Measurements from ENCODE around the gene ASTN1. TPM values are rescaled to one million over a fixed set of nuclear protein-coding genes. Genes with fewer than 3 reads are reported as not detected.

The ASTN1 gene
- total and polyA plus RNA-seq, 9 of the 15 experiments (the other 6 are each of a cell fraction or from before 2014, with no cell fraction given), result 0.05 to 0.22 (median 0.18) TPM

DNA sequence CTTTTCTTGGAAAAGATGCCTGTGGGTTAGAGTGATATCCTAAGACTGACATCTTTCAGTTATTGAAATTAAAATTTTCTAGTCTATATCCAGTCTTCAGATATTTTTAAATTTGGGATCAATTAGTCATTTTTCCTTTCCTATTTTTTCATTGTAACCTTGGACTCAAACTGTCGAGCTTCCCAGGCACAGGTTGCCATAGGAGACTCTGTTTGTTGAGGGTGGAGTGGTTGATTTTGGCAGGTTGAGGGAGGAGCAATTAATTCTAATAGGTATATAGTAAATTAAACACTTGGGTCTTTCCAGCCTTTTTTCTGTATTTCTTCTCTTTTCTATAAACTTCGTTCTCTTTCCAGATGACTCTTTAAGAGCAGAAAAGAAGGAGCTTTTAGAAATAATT lies 326.8 kb downstream of the ASTN1 start:
- BruUV-seq (replicated peaks), result no TSS peak
- ChIA-PET POLR2A (no interaction called here), CTCF (ENCODE audit: low intra/inter-chr PET ratio) (no interaction called here)
- WGBS (ENCODE audit: insufficient coverage, low coverage, missing lambda C conversion rate), result 0% methylated on average over 2 of the region's 2 CpGs
- Histone ChIP-seq H3K4me1 (replicated peaks in 1 of 2; ENCODE audit: control insufficient read depth in 2 of 2, insufficient read depth in 2 of 2, low read length in 2 of 2) (no peaks in the 10 kb centered on the region), H3K9me1 (ENCODE audit: control insufficient read depth, insufficient read depth, low read length) (no peaks in the 10 kb centered on the region), H3K9me3 (replicated peaks; ENCODE audit: control insufficient read depth, insufficient read depth, low read depth, low read length) (no peaks in the 10 kb centered on the region), H3K27me3 (ENCODE audit: control insufficient read depth in 2 of 2, insufficient read depth in 2 of 2, low read length in 2 of 2) (peaks cover 6 to 14% of the 10 kb centered on the region in 2 experiments; a peak in 4 of 5 replicates), H3K9ac (ENCODE audit: insufficient read depth in 1 of 2, low read depth in 2 of 2, low read length in 2 of 2) (no peak overlapping the region), H4K20me1 (replicated peaks; ENCODE audit: control insufficient read depth, insufficient read depth, low read length) (no peaks in the 10 kb centered on the region), H3K4me2 (ENCODE audit: insufficient read depth, low read length) (no peak overlapping the region), H3K36me3 (ENCODE audit: control insufficient read depth, insufficient read depth, low read length) (no peaks in the 10 kb centered on the region), H3K79me2 (ENCODE audit: control insufficient read depth, insufficient read depth, low read length) (no peaks in the 10 kb centered on the region), H3K4me3 (no peak overlapping the region), H2AFZ (ENCODE audit: low read depth, low read length) (no peak overlapping the region), H3K27ac (ENCODE audit: extremely low read depth, low read depth, low read length) (no peak overlapping the region)
- intact Hi-C loops (cut with micrococcal nuclease) (no loop called here), in situ Hi-C loops (cut with MboI) (no loop called here)
- TF ChIP-seq ZNF561 (CRISPR knock-in tag; conservative IDR thresholded peaks at IDR 0.05) (no peak), AFF1 (IDR thresholded peaks at IDR 0.05; ENCODE audit: low read depth in 1 of 2, partially characterized antibody in 2 of 2) (no peak), ARHGAP35 (IDR thresholded peaks at IDR 0.05; ENCODE audit: partially characterized antibody) (no peak), ZNF436 (CRISPR knock-in tag; IDR thresholded peaks at IDR 0.05) (no peak), GTF2B (IDR thresholded peaks at IDR 0.05; ENCODE audit: extremely low read depth, insufficient read length) (no peak), HDAC2 (IDR thresholded peaks at IDR 0.05) (no peak), MLLT1 (IDR thresholded peaks at IDR 0.05) (no peak), KAT7 (CRISPR knock-in tag; IDR thresholded peaks at IDR 0.05; ENCODE audit: borderline replicate concordance) (no peak), FOXA3 (CRISPR knock-in tag; conservative IDR thresholded peaks at IDR 0.05 in 1 of 2, IDR thresholded peaks at IDR 0.05 in 1 of 2) (no peak), ZFPM2 (CRISPR knock-in tag; IDR thresholded peaks at IDR 0.05) (no peak), CREB1 (IDR thresholded peaks at IDR 0.05) (no peak), CREB1 (CRISPR knock-in tag; IDR thresholded peaks at IDR 0.05) (no peak), ZNF197 (CRISPR knock-in tag; IDR thresholded peaks at IDR 0.05; ENCODE audit: low read depth) (no peak), KLF10 (CRISPR knock-in tag; IDR thresholded peaks at IDR 0.05) (no peak), ATF3 (IDR thresholded peaks at IDR 0.05) (no peak), ATF3 (CRISPR knock-in tag; conservative IDR thresholded peaks at IDR 0.05) (no peak), CREM (IDR thresholded peaks at IDR 0.05; ENCODE audit: low read depth) (no peak)
- DNase-seq (ENCODE audit: extremely low read depth in 1 of 4, low spot score in 3 of 4) (no peak), FAIRE-seq (no peak), ATAC-seq (no peak)

Measured in K562 (cell line).